Measurements from ENCODE around the gene SFSWAP.
"Not testable (repeated sequence)": the region's sequence is repeated elsewhere in the genome, so short reads cannot be mapped to it uniquely, and the experiment has no call there.

Gene SFSWAP

GRCh38 chr12:131710464-131711457, at the start of gene SFSWAP:
SFSWAP (plus strand) TSS chr12:131711090; CDS start chr12:131711230, 140 bp downstream.
- Histone ChIP-seq H3K4me3 (IDR thresholded peaks at IDR 0.05; ENCODE audit: insufficient read depth, low read depth, low read length) (no peak within 1 kb of the TSS), H2AFZ (ENCODE audit: low read depth) (peak within 1 kb of the TSS; percentile 96), H3K27ac (peak within 1 kb of the TSS; percentile 73), H3K36me3 (ENCODE audit: insufficient read depth) (no peaks in the 10 kb centered on the region), H3K27me3 (ENCODE audit: insufficient read depth, low read depth) (no peaks in the 10 kb centered on the region), H3K4me1 (ENCODE audit: low read depth, poor library complexity, severe bottlenecking) (peaks cover 14% of the 10 kb centered on the region), H3K4me2 (peak within 1 kb of the TSS; percentile 66), H4K20me1 (ENCODE audit: insufficient read depth) (no peaks in the 10 kb centered on the region), H3K9ac (peak within 1 kb of the TSS; percentile 83), H3K79me2 (ENCODE audit: insufficient read depth, low read depth) (peaks cover 27% of the 10 kb centered on the region)
- TF ChIP-seq CTCF (conservative IDR thresholded peaks at IDR 0.05; ENCODE audit: low read depth, low read length) = no peak

DNA sequence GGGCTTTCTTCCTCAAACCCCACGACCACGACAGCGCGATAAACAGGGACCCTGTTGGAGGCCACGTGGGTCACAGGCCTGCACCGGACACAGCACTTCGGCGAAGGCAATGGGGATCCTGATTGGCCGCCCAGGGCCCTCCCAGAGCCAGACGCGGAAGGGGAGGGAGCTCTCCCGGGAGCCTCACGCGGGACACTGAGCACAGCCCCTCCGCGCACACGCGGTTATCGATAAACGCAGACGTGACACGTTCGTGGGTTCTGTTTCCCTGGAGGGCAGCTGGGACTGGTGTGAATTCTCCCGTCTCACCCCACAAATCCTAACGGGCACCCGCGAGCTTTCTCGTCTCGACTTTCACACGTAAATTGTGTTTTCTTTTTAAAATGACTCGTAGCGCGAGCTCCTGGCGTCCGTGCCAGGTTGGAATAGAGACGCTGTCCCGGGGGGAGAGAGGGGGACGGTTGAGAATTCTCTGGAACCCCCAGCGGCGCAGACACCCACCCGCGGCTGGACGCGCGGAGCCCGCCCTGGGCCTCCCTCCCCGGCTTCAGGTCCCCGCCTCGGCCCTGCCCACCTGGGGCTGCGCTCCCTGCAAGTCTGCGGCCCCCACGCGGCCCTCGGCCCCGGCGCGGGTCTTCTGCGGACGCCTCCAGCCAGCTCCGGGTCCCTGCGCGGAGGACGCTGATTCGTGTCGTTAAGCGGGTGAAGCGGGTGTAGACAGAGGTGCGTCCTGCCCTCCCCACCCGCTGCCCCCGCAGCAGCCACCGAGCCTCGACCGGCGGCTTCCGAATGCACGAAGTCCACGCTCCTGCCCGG, 49.5 kb upstream of the SFSWAP start:
- H3K27ac ChIP-seq; H3K4me1 ChIP-seq (ENCODE audit: low read depth, poor library complexity, severe bottlenecking); H3K4me2 ChIP-seq; H2AFZ ChIP-seq (ENCODE audit: low read depth); H3K27me3 ChIP-seq (ENCODE audit: insufficient read depth, low read depth); H4K20me1 ChIP-seq (ENCODE audit: insufficient read depth); H3K36me3 ChIP-seq (ENCODE audit: insufficient read depth); H3K79me2 ChIP-seq (ENCODE audit: insufficient read depth, low read depth); H3K4me3 ChIP-seq (IDR thresholded peaks at IDR 0.05; ENCODE audit: insufficient read depth, low read depth, low read length); H3K9ac ChIP-seq: not testable (repeated sequence)

- not testable (repeated sequence) for H3K27me3 ChIP-seq (ENCODE audit: insufficient read depth, low read depth); H3K36me3 ChIP-seq (ENCODE audit: insufficient read depth); H3K79me2 ChIP-seq (ENCODE audit: insufficient read depth, low read depth); H2AFZ ChIP-seq (ENCODE audit: low read depth); H3K9ac ChIP-seq; H3K4me1 ChIP-seq (ENCODE audit: low read depth, poor library complexity, severe bottlenecking); H3K27ac ChIP-seq; H3K4me2 ChIP-seq; H3K4me3 ChIP-seq (IDR thresholded peaks at IDR 0.05; ENCODE audit: insufficient read depth, low read depth, low read length); H4K20me1 ChIP-seq (ENCODE audit: insufficient read depth)
Measured at GRCh38 chr12:131661986-131662288, 49.0 kb upstream of the SFSWAP start.

GRCh38 chr12:131662346-131662745, 48.5 kb upstream of the SFSWAP start:
- H3K36me3 ChIP-seq (ENCODE audit: insufficient read depth); H3K79me2 ChIP-seq (ENCODE audit: insufficient read depth, low read depth); H4K20me1 ChIP-seq (ENCODE audit: insufficient read depth); H3K27ac ChIP-seq; H2AFZ ChIP-seq (ENCODE audit: low read depth); H3K4me3 ChIP-seq (IDR thresholded peaks at IDR 0.05; ENCODE audit: insufficient read depth, low read depth, low read length); H3K27me3 ChIP-seq (ENCODE audit: insufficient read depth, low read depth); H3K4me1 ChIP-seq (ENCODE audit: low read depth, poor library complexity, severe bottlenecking); H3K4me2 ChIP-seq; H3K9ac ChIP-seq: not testable (repeated sequence)

GRCh38 chr12:131665666-131666065, 45.2 kb upstream of the SFSWAP start:
- not testable (repeated sequence) for H3K4me3 ChIP-seq (IDR thresholded peaks at IDR 0.05; ENCODE audit: insufficient read depth, low read depth, low read length); H3K79me2 ChIP-seq (ENCODE audit: insufficient read depth, low read depth); H3K36me3 ChIP-seq (ENCODE audit: insufficient read depth); H2AFZ ChIP-seq (ENCODE audit: low read depth); H3K27me3 ChIP-seq (ENCODE audit: insufficient read depth, low read depth); H3K27ac ChIP-seq; H3K4me2 ChIP-seq; H3K9ac ChIP-seq; H4K20me1 ChIP-seq (ENCODE audit: insufficient read depth); H3K4me1 ChIP-seq (ENCODE audit: low read depth, poor library complexity, severe bottlenecking)

- H3K36me3 ChIP-seq (ENCODE audit: insufficient read depth); H3K79me2 ChIP-seq (ENCODE audit: insufficient read depth, low read depth); H3K9ac ChIP-seq; H3K4me2 ChIP-seq; H4K20me1 ChIP-seq (ENCODE audit: insufficient read depth); H2AFZ ChIP-seq (ENCODE audit: low read depth); H3K27me3 ChIP-seq (ENCODE audit: insufficient read depth, low read depth); H3K4me1 ChIP-seq (ENCODE audit: low read depth, poor library complexity, severe bottlenecking); H3K4me3 ChIP-seq (IDR thresholded peaks at IDR 0.05; ENCODE audit: insufficient read depth, low read depth, low read length); H3K27ac ChIP-seq: not testable (repeated sequence)
Measured at GRCh38 chr12:131666486-131666885, 44.4 kb upstream of the SFSWAP start.

- not testable (repeated sequence) for H3K4me1 ChIP-seq (ENCODE audit: low read depth, poor library complexity, severe bottlenecking); H3K79me2 ChIP-seq (ENCODE audit: insufficient read depth, low read depth); H3K9ac ChIP-seq; H2AFZ ChIP-seq (ENCODE audit: low read depth); H3K36me3 ChIP-seq (ENCODE audit: insufficient read depth); H3K4me3 ChIP-seq (IDR thresholded peaks at IDR 0.05; ENCODE audit: insufficient read depth, low read depth, low read length); H3K4me2 ChIP-seq; H3K27ac ChIP-seq; H3K27me3 ChIP-seq (ENCODE audit: insufficient read depth, low read depth); H4K20me1 ChIP-seq (ENCODE audit: insufficient read depth)
Measured at GRCh38 chr12:131666978-131667601, 43.8 kb upstream of the SFSWAP start.

All from KMS-11 (cell line).